A549 (cell line): ENCODE data around the gene GUK1. TPM values are rescaled to one million over a fixed set of nuclear protein-coding genes. Genes with fewer than 3 reads are reported as not detected.

Experiments used
- ATAC-seq, 2 experiments: fragments of 200-7000 bp in 1 of 2; fragments of >200 bp in 1 of 2; cut with Nextera tagmentation in 1 of 2; cut with Tn5 transposase in 1 of 2; 3 replicates each; pipeline versions ENCODE4 v1.8.0 to v1.9.1; 2018 to 2020; ENCODE audit warnings: mild to moderate bottlenecking in 1 of 2, moderate library complexity in 1 of 2
- CTCF ChIA-PET: fragments of 300-600 bp; sonication (Branson Sonifier 250); formaldehyde crosslinking; extraction: SDS; loops from one replicate; lab custom pipeline; 2021; ENCODE audit warnings: antibody characterized with exemption, inconsistent platforms; lab: Yijun Ruan, JAX
- POLR2A ChIA-PET: fragments of 350-600 bp; formaldehyde crosslinking; extraction: SDS; loops from one replicate; lab custom pipeline; 2021; ENCODE audit warnings: antibody characterized with exemption, inconsistent platforms; lab: Yijun Ruan, JAX
- DNase-seq, 2 experiments: peaks; one replicate each; pipeline versions ENCODE4 v3.0.0 to v3.0.0-alpha.2; 2011 to 2016; ENCODE audit warnings: low read depth in 1 of 2, low spot score in 1 of 2
- FAIRE-seq: peaks from 2 replicates; lab custom pipeline; 2011; peaks lifted over from hg19 to GRCh38; lab: Jason Lieb, UNC
- H3K27ac ChIP-seq, 2 experiments: fragments of >200 bp; sonication (Bioruptor Twin); formaldehyde crosslinking; 3 replicates each; pipeline ENCODE4 v1.5.1; 2016 to 2017
- H3K4me1 ChIP-seq: fragments of >200 bp; sonication (Bioruptor Twin); formaldehyde crosslinking; 3 replicates; pipeline ENCODE4 v1.6.1; 2016
- H3K4me2 ChIP-seq: fragments of >200 bp; sonication (Bioruptor Twin); formaldehyde crosslinking; 3 replicates; pipeline ENCODE4 v1.6.1; 2016
- H3K4me3 ChIP-seq: fragments of >200 bp; sonication (Bioruptor Twin); formaldehyde crosslinking; 3 replicates; pipeline ENCODE4 v1.5.1; 2016
- H3K9me3 ChIP-seq: fragments of >200 bp; sonication (Bioruptor Twin); formaldehyde crosslinking; 3 replicates; pipeline ENCODE4 v1.6.1; 2016
- BHLHE40 ChIP-seq: IDR thresholded peaks from 2 replicates; pipeline ENCODE4 v1.6.1; 2012; ENCODE audit warnings: low read depth, low read length, inconsistent platforms
- CBX2 ChIP-seq: fragments of 200-600 bp; sonication (generic); IDR thresholded peaks from 2 replicates; pipeline ENCODE4 v1.6.1; 2016; ENCODE audit warnings: low read depth, mild to moderate bottlenecking, borderline replicate concordance
- CBX8 ChIP-seq: fragments of 200-600 bp; sonication (generic); IDR thresholded peaks from 2 replicates; pipeline ENCODE4 v1.6.1; 2016
- E2F6 ChIP-seq: IDR thresholded peaks from 2 replicates; pipeline ENCODE4 v1.6.1; 2012; ENCODE audit warnings: low read depth, borderline replicate concordance
- EHMT2 ChIP-seq: fragments of 200-600 bp; sonication (generic); IDR thresholded peaks from 2 replicates; pipeline ENCODE4 v1.6.1; 2016; ENCODE audit warnings: antibody characterized with exemption, low read depth, mild to moderate bottlenecking, moderate library complexity
- ELK1 ChIP-seq: fragments of 150-350 bp; IDR thresholded peaks from 2 replicates; pipeline ENCODE4 v1.6.1; 2014; ENCODE audit warnings: low read depth, mild to moderate bottlenecking, low read length
- FOXS1 ChIP-seq: fragments of 250-450 bp; sonication (Bioruptor Pico); IDR thresholded peaks from 2 replicates; pipeline ENCODE4 v1.5.0; 2020; ENCODE audit warnings: mild to moderate bottlenecking, moderate library complexity
- HEYL ChIP-seq: fragments of 250-450 bp; sonication (Bioruptor Pico); IDR thresholded peaks from 2 replicates; pipeline ENCODE4 v1.8.0; 2021; ENCODE audit warnings: mild to moderate bottlenecking, moderate library complexity
- HMGXB4 ChIP-seq: fragments of 250-450 bp; sonication (Bioruptor Pico); IDR thresholded peaks from 2 replicates; pipeline ENCODE4 v1.5.0; 2021; ENCODE audit warnings: mild to moderate bottlenecking, moderate library complexity, borderline replicate concordance
- HOXA7 ChIP-seq: fragments of 250-450 bp; sonication (Bioruptor Pico); IDR thresholded peaks from 2 replicates; pipeline ENCODE4 v1.5.0; 2020; ENCODE audit warnings: mild to moderate bottlenecking, moderate library complexity
- JUNB ChIP-seq: fragments of >200 bp; sonication (Bioruptor Twin); formaldehyde crosslinking; IDR thresholded peaks from 2 replicates; pipeline ENCODE4 v1.6.1; 2016
- MAFK ChIP-seq: fragments of 450-650 bp; IDR thresholded peaks from 2 replicates; pipeline ENCODE4 v1.6.1; 2014; ENCODE audit not compliant: partially characterized antibody
- NFE2L2 ChIP-seq: fragments of 150-350 bp; conservative IDR thresholded peaks from 2 replicates; pipeline ENCODE4 v1.6.1; 2014; ENCODE audit warnings: low read length
- PBX3 ChIP-seq: IDR thresholded peaks from 2 replicates; pipeline ENCODE4 v1.6.1; 2012
- PHF8 ChIP-seq: fragments of 200-600 bp; sonication (generic); IDR thresholded peaks from 2 replicates; pipeline ENCODE4 v1.6.1; 2016; ENCODE audit warnings: low read depth, mild to moderate bottlenecking, antibody characterized with exemption, moderate library complexity, borderline replicate concordance
- POLR2A ChIP-seq: IDR thresholded peaks from 2 replicates; pipeline ENCODE4 v1.6.1; 2012; ENCODE audit warnings: mild to moderate bottlenecking, low read length
- POLR2AphosphoS2 ChIP-seq: conservative IDR thresholded peaks from 2 replicates; pipeline ENCODE4 v1.6.1; 2012; ENCODE audit warnings: low read length, improper control_type of control experiment, inconsistent platforms
- REST ChIP-seq: fragments of 200-600 bp; sonication (generic); IDR thresholded peaks from 2 replicates; pipeline ENCODE4 v1.6.1; 2016; ENCODE audit warnings: antibody characterized with exemption, mild to moderate bottlenecking, moderate library complexity
- SMC3 ChIP-seq: fragments of >200 bp; sonication (Bioruptor Twin); formaldehyde crosslinking; IDR thresholded peaks from 3 replicates; pipeline ENCODE4 v1.6.1; 2018; ENCODE audit warnings: inconsistent platforms
- USF2 ChIP-seq: fragments of 450-650 bp; IDR thresholded peaks from 2 replicates; pipeline ENCODE4 v1.6.1; 2014; ENCODE audit warnings: antibody characterized with exemption
- WGBS: methylation state at CpG from one replicate; pipeline ENCODE4 v1.1.6; 2017; ENCODE audit errors: missing lambda C conversion rate; 5-methylcytosine and 5-hydroxymethylcytosine counted together
- polyA plus RNA-seq, 4 experiments: library from polyadenylated mRNA; depleted of rRNA in 3 of 4; stranded (reverse); fragments of >200 nt; fragmentation: RNase III in 1 of 4; extraction: RNeasy Plus Mini Kit Qiagen cat#74134 plus additional on column Dnase treatment in 1 of 4; gene quantifications; 2 replicates in 3 of 4; 3 replicates in 1 of 4; pipeline ENCODE4 v1.2.3, GENCODE V29; 2011 to 2017

Gene GUK1
- polyA plus RNA-seq, 2 of the 4 experiments (the other 2 are of a cell fraction): 88.9 to 106 TPM

GRCh38 chr1:228161362-228161761, 21.3 kb downstream of the GUK1 start:
- TF ChIP-seq HOXA7 (no peak), PBX3 (no peak), SMC3 (no peak), CBX2 (no peak), HMGXB4 (CRISPR knock-in tag) (no peak), USF2 (no peak), POLR2A (no peak), ELK1 (no peak), FOXS1 (CRISPR knock-in tag) (no peak), PHF8 (no peak), CBX8 (no peak), NFE2L2 (no peak), POLR2AphosphoS2 (no peak), JUNB (no peak), MAFK (no peak), BHLHE40 (no peak), REST (no peak), EHMT2 (no peak), E2F6 (no peak), HEYL (no peak)
- FAIRE-seq (no peak), ATAC-seq (no peak), DNase-seq (no peak)
- peaks cover 6% of the 10 kb centered on the region; the same call in 2 of the 3 replicates for H3K4me1 ChIP-seq
- no peaks in the 10 kb centered on the region for H3K9me3 ChIP-seq
- ChIA-PET POLR2A (no interaction called here), CTCF (interaction anchor here (2.9 kb wide), 1 partner anchor 31 kb away, joined by 11 read pairs; no protein-coding TSS in a partner anchor)
- WGBS: 42% methylated on average over 6 of the region's 7 CpGs
- H3K4me3 ChIP-seq: no peak overlapping the region
- H3K4me2 ChIP-seq: no peak overlapping the region
- no peak overlapping the region for H3K27ac ChIP-seq
